WERI-Rb-1 (cell line): ENCODE data around the gene AASDH.

Experiments
- DNase-seq: peaks from one replicate; pipeline ENCODE4 v3.0.0-alpha.2; 2020
- H3K27ac ChIP-seq: fragments of 250-450 bp; sonication (Bioruptor Pico); 2 replicates; pipeline ENCODE4 v1.5.1; 2020; ENCODE audit warnings: mild to moderate bottlenecking, moderate library complexity
- H3K27me3 ChIP-seq: fragments of 250-450 bp; sonication (Bioruptor Pico); 2 replicates; pipeline ENCODE4 v1.5.1; 2021; ENCODE audit warnings: mild to moderate bottlenecking, low read depth, moderate library complexity; ENCODE audit not compliant: insufficient read depth, severe bottlenecking
- H3K36me3 ChIP-seq: fragments of 250-450 bp; sonication (Bioruptor Pico); 2 replicates; pipeline ENCODE4 v1.5.1; 2020; ENCODE audit warnings: mild to moderate bottlenecking, moderate library complexity
- H3K4me3 ChIP-seq: 2 replicates; pipeline ENCODE4 v1.5.1; 2011; ENCODE audit warnings: low read depth, mild to moderate bottlenecking, control low read depth, low read length
- H3K9me3 ChIP-seq: fragments of 250-450 bp; sonication (Bioruptor Pico); 2 replicates; pipeline ENCODE4 v1.5.1; 2021; ENCODE audit warnings: mild to moderate bottlenecking, moderate library complexity; ENCODE audit not compliant: severe bottlenecking
- CTCF ChIP-seq: IDR thresholded peaks from 2 replicates; pipeline ENCODE4 v1.5.1; 2011; ENCODE audit warnings: low read depth, mild to moderate bottlenecking, control low read depth, inconsistent platforms, low read length

The AASDH gene

DNA sequence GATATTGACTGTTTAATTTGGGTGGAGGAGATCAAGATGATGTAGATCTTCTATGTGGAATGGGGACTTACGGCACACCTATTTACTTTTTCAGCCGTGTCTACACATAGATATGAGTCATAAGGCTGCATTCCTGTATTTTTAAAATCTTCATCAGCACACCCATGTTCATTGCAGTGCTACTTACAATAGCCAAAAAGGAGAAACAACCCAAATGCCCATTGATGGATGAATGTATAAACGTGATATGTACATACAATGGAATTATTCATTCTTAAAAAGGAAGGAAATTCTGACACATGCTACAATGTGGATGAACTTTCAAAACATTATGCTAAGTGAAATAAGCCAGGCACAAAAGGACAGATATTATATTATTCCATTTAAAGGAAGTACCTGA is 98.6 kb downstream of the AASDH start:
- no peak for DNase-seq
- TF ChIP-seq CTCF, result no peak
- H3K27ac ChIP-seq, result no peak overlapping the region

More for the DNA sequence above, 98.6 kb downstream of the AASDH start:
- H3K27me3 ChIP-seq, result no peaks in the 10 kb centered on the region
- H3K4me3 ChIP-seq, result no peak overlapping the region
- H3K36me3 ChIP-seq, result peaks cover 21% of the 10 kb centered on the region
- H3K9me3 ChIP-seq, result no peaks in the 10 kb centered on the region
